PC-3 (cell line): ENCODE data around the gene ESRRB.

Experiments used
- EZH2 ChIP-seq: fragments of 300-600 bp; sonication (generic); IDR thresholded peaks from one replicate; pipeline ENCODE4 v1.6.1; 2017; ENCODE audit warnings: antibody characterized with exemption, mild to moderate bottlenecking, low read length; ENCODE audit not compliant: unreplicated experiment
- EZH2phosphoT487 ChIP-seq: fragments of 300-600 bp; sonication (generic); IDR thresholded peaks from 2 replicates; pipeline ENCODE4 v1.6.1; 2018; ENCODE audit warnings: mild to moderate bottlenecking, antibody characterized with exemption, low read length, borderline replicate concordance
- TF ChIP-seq, protein P1 (sequence below): fragments of 300-600 bp; sonication (generic); conservative IDR thresholded peaks from 2 replicates; pipeline ENCODE4 v1.5.1; 2017; ENCODE audit warnings: antibody characterized with exemption, low read depth, mild to moderate bottlenecking, low read length

DNA sequence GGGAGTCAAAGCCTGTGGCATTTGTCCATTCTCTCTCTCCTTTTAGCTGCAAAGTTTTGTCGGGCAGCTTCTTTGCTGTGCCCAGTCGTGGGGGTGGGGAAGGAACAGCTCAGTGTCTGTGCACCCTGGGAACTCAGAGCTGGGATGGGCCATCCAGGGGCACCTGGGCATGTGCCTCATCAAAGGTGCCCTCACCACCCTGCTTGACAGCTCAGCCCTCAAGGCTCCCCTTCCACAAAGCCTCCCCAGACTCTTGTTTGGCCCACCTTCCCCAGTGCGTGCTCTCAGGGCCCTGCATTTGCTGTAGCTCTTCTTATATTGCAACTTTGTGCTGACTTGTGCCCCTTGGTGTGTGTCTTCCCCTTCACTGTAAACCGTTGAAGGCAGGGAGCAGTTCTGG is 112.6 kb downstream of the ESRRB start:
- TF ChIP-seq, protein P1, sequence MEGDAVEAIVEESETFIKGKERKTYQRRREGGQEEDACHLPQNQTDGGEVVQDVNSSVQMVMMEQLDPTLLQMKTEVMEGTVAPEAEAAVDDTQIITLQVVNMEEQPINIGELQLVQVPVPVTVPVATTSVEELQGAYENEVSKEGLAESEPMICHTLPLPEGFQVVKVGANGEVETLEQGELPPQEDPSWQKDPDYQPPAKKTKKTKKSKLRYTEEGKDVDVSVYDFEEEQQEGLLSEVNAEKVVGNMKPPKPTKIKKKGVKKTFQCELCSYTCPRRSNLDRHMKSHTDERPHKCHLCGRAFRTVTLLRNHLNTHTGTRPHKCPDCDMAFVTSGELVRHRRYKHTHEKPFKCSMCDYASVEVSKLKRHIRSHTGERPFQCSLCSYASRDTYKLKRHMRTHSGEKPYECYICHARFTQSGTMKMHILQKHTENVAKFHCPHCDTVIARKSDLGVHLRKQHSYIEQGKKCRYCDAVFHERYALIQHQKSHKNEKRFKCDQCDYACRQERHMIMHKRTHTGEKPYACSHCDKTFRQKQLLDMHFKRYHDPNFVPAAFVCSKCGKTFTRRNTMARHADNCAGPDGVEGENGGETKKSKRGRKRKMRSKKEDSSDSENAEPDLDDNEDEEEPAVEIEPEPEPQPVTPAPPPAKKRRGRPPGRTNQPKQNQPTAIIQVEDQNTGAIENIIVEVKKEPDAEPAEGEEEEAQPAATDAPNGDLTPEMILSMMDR, result no peak
- no peak for TF ChIP-seq EZH2
- TF ChIP-seq EZH2phosphoT487, result no peak
